GM19351 (cell line): ENCODE data around the gene PRPF19.

ENCODE experiments used
- ATAC-seq: cut with Tn5 transposase; IDR thresholded peaks from one replicate; pipeline ENCODE4 v1.9.1; 2021; ENCODE audit warnings: mild to moderate bottlenecking, moderate library complexity; ENCODE audit not compliant: unreplicated experiment

The PRPF19 gene

DNA sequence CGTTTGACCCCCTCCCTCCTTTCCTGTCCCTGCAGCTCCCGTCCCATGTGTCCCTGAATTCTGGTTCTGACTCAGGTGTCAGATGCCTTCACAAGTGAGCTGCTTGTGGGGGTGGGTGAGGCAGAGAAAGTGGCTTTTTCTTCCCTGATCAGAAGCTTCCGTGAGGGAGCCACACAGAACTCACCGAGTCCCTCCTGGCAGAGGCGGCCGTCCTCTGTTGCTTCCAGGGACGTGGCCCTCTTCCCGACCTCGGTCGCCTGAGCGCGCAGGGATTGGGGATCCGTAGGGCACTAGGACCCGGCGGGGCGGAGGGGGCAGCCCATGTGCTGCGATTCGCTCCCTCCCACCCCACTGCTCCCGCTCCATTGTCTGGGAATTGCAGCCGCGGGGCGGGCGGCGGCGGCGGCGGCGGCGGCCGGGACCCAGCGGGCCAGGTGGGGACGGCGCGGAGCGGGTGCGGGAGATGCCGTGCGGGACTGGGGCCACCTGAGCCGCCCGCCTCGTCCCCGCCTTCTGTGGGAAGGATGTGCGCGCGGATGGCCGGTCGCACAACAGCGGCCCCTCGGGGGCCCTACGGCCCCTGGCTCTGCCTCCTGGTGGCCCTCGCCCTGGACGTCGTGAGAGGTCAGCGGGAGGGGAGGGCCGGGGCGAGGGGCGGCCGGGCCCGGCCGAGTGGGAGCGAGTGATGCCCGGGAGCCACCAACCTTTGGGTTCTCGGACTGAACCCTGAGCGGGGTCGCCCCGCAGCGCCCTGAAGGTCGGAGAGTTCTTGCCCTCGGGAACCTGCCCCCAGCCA is 17.9 kb upstream of the PRPF19 start, which contains the start of gene TMEM132A:
Gene TMEM132A, plus strand, starts transcription at position 351 of the 796 bp plus-strand sequence. Its CDS starts 174 bp downstream, at position 525.
- ATAC-seq, result no peak

DNA sequence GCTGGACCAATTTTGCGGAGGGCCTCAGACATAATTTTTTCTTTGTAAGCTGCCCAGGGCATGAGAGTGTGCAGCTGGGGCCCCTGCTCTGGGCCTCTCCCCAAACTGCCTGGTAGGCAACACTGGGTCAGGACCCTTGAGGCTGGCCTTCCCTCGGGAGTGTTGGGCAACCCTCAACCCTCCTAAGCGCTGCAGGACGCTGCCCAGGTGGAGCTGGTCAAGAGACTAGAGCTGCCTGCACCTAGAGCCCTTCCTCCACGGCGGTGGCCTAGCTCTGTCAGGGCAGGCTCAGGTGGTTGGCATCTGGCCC is 17.4 kb upstream of the PRPF19 start:
- ATAC-seq, result no peak

DNA sequence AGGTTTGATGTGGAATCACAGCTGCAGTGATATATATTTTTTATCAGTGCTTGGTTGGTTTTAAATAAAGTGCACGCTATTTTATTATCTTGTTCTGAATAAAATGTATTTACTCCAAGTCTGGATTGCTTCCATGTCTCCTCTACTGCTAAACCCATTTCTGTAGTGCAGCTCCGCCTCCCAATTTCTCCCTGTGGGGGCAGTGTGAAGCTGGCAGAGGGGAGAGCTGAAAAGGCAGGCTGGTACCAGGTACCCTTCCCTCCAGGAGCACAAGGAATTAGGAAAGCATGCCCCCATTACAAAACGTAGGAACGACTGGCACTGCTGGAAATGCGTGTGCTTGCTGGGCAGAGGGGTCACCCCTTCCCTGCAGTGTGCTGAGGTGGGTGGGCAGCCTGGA is 16.9 kb upstream of the PRPF19 start:
- ATAC-seq, result no peak

DNA sequence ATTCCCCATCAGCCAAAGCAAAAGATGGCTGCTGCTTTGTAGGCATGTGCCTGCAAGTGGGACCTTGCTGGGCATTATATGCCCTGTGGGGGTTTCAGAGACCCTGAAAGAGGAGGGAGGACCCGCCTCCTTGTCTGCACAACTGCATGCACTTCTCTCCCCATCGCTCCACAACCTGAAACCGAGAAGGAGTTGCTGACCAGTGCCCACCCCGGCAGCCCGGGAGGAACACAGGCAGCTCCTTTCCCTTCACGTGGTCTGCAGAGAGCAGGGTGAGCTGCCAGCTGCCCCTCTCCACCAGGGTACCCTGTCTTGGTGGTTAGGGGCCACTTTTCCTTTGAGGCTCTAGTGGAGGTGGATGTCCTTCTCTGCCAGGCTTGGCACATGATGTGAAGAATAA is 16.5 kb upstream of the PRPF19 start:
- ATAC-seq, result no peak

DNA sequence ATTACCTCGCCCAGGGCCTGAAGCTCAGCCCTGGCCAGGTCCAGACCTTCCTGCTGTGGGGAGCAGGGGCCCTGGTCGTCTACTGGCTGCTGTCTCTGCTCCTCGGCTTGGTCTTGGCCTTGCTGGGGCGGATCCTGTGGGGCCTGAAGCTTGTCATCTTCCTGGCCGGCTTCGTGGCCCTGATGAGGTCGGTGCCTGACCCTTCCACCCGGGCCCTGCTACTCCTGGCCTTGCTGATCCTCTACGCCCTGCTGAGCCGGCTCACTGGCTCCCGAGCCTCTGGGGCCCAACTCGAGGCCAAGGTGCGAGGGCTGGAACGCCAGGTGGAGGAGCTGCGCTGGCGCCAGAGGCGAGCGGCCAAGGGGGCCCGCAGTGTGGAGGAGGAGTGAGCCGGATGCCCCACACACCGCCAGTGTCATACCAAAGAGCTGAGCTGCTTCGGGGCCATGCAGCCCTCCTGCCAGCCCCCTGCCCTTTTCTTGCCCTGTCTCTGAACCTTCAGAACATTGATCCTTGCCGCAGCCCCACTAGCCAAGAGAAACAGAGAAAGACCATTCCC is 15.5 kb upstream of the PRPF19 start:
- no peak for ATAC-seq

DNA sequence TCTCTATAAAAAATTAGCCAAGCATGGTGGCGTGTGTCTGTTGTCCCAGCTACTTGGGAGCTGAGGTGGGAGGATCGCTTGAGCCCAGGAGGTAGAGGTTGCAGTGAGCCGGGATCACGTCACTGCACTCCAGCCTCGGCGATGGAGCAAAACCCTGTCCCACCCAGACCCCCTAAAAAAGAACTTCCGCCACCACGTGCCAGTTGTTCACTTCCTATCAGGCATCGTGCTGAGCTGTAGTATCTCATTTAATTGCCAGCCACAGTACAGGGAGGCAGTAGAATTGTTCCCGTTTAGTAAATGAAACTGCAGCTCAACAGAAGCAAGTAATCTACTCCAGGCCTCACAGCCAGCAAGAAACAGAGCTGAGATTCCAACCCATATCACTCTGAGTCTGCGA is 14.9 kb upstream of the PRPF19 start:
- ATAC-seq, result no peak

DNA sequence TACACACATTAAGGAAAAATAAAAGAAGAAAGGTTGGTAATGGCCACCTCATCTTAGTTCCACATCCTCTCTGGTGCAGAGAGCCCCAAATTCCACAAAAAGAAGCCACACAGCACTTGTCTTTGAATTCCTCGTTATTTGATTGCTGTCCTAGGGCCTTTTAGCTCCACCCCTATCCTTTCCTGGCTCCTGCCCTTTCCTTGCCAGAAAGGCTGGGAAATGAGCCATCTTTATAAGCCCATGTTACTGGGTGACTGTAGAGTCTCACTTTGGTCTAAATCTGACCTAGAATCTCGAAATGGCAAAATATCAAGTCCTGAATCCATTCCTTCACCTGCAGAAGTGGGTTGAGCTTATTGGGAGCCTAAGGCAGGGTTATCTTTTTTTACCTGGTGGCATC is 13.6 kb upstream of the PRPF19 start:
- no peak for ATAC-seq

DNA sequence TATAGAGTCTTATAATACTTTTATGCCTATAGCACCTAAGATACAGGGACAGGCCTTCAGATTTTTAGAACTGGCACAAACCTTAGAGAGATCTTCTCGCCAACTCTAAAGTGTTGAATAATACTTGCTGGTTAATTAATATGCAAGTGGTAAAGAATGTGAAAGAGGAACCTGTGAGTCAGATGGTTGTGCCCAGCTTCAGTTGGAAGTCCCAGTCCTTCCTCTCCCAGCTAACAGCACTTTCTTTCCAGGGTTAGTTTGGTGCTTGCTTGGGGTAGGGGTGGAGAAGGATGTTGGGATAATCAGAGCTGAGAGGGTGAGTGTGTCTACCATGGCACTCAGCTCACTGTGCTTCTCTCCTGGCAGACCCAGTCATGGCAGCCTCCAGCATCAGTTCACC is 12.9 kb upstream of the PRPF19 start:
- ATAC-seq, result no peak

DNA sequence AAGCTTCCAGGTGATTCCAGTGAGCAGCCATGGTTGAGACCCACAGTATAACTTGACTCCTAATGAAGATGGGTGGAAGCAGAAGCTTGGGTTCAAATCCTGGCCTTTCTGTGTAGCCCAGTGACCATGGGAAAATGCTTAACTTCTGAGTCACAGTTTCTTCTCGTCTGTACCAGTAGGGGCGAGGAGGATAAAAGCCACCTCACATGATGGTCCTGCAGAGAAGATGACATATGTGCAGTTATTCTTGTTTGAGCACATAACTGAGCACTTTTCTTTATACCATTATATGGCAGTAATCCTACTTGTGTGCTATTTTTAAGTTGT is 12.5 kb upstream of the PRPF19 start:
- no peak for ATAC-seq

DNA sequence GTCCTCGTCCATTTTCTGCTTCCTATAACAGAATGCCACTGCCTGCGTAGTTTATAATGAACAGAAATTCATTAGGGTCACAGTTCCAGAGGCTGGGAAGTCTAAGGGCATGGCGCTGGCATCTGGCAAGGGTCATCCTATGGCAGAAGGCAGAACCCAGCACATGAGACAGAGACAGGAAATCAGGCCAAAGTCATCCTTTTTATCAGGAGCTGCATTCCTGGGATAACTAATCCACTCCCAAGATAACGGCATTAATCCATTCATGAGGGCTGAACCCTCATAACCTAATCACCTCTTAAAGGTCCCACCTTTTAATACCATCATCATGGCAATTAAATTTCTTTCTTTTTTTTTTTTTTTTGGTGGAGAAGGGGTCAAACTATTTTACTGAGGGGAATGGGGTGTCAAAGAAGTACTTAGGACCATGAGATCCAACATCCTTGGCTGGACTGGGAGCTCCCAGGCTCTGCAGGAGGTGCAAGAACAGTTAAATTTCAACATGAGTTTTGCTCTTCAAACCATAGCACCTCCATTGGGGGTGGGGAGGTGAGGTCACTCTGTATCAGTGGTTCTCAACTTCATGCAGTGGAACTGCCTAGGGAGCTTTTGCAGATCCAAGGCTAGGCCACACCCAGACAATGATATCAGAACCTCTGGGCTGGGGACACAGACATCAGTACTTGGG is 12.0 kb upstream of the PRPF19 start:
- ATAC-seq, result no peak

DNA sequence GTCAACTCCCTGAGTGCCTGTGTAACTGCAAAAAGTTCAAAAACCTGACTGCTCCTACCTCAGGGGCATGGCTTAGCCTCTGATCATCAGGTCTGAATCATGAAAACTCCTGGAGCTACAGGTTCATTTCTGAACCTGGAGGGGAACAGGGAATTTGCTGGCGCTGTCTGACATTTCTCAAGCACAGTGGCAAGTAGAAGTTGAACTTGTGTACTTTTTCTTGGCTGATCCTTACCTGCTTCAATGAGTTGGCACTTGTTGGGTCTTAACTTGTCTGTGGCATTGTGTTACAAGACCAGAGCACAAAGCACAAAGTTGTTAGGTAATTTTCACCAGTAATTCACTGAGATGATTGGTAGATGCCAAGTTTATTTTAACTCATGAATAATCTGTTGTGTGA is 10.9 kb upstream of the PRPF19 start:
- no peak for ATAC-seq

DNA sequence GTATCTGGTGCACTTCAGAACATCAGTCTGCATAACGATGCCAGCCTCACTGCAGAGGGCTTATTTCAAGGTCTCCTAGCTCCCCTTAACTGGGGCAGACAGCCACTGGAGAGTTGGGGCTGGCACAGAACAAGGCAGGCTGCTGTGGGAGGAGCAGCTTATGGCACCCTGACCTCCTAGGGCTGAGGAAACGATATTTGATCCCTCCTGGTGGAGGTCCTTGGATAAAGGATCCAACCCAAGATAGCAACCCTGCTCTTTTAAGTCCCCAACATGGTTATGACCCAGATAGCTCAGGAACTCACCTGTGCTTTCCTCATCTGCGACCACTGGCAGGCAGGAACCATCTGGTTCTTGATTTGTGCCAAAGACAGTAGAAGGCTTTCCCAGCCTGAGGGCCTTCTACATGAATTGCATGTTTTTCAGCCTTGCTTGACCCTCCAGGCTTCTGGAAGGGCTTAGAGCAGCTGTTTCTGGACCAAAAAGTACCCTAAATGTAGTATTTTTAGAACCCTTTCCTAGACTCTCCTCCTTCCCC is 10.4 kb upstream of the PRPF19 start:
- no peak for ATAC-seq

DNA sequence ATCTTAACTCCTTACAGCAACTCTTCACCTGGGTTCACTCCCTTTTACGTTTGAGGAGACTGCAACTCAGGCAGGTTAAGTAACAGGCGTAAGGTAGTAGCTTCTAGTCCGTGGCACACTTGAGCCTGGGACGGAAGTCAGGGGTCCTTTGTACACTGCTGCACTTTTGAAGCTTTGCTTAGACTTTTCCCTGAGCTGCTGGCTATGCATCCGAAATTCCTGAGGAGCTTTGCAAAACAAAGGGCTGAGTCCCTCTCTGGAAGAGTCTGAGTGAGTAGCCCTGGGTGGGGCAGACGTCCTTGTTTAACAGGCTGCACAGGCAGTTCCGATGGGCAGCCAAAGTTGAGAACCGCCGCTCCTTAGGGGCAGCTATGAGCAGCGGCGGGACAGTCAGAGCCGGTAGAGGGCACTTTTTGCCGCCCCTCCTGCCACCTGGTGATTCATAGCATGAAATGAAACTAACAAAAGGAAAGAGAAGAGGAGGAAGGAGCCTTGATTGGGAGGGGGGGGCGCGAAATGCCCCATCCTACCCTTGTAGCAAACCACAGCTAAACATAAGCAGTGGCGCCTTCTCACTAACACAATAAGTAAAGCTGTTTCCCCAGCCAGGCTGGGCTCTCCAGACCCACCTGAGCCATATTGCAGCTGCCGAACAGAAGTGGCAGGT is 9.0 kb upstream of the PRPF19 start:
- peak; percentile 44 for ATAC-seq

DNA sequence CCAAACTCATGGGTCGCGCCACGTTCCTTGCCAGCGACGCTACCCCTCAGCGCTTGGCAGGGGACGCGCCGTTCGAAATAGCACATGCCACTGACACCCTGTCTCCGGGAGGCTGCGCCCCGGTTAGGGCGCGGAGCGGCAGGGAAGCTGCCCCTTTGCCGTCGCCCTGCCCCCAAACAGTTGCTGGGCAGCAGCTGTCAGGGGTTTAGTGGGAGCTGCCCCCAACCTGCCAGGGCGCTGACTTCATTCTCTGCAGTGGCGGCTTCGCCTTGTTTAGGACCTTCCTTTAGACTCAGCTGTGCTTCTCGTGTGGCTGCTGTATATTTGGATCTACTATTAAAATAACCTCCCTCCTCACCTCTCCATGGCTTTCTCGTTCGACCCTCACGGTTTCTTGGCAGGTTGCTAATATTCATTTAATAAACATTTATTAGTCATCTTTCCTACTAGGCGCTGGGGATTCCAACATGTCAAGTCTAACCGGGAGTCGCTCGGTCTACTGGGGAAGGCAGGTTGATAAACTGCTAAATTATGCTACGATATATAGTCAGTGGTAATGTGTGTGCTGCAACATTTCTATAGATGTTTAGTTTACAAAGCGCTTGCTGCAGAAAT is 8.4 kb upstream of the PRPF19 start:
- peak; percentile 7 for ATAC-seq

DNA sequence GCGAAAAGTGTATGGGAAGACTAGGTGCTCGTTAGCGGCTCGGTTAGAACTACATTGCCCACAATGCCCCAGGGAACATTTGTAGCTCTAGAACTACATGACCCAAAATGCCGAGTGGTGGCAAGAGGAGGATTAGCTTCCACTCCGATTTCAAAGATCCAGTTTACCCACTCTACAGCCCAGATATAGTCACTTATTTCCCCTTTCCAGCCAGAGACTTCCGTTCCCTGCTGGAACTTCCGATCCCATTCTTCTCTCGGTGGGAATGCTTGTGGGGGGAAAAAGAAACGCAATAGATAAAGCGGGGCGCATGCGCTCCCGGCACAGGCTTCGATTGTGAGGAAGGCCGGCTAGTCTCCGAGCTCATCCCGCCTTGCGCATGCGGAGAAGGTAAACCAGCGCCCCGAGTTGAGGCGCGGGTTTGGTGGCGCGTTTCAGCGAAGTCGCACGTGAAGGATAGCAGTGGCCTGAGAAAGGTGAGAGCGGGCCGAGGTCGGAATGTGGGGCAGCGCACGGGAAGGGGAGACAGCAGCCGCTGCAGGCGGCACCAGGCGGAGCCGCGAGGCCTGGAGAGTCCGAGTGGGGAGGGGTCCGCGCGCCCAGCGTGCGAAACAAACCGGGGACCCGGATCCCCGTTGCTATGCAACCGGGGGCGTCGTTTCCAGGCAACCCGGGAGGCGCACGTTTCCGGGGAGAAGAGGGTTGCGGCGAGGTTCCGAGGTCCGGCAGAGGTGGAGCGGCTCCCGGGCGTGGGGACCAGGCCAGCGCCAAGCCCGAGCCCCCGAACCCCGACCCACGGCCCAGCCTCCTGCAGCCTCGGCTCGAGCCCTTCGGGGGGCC is 7.6 kb upstream of the PRPF19 start, which contains the start of gene TMEM109:
Gene TMEM109, plus strand, starts transcription at position 366 of the 840 bp plus-strand sequence. CDS start 5,536 bp downstream, outside the sequence.
- ATAC-seq, result peak; percentile 41

DNA sequence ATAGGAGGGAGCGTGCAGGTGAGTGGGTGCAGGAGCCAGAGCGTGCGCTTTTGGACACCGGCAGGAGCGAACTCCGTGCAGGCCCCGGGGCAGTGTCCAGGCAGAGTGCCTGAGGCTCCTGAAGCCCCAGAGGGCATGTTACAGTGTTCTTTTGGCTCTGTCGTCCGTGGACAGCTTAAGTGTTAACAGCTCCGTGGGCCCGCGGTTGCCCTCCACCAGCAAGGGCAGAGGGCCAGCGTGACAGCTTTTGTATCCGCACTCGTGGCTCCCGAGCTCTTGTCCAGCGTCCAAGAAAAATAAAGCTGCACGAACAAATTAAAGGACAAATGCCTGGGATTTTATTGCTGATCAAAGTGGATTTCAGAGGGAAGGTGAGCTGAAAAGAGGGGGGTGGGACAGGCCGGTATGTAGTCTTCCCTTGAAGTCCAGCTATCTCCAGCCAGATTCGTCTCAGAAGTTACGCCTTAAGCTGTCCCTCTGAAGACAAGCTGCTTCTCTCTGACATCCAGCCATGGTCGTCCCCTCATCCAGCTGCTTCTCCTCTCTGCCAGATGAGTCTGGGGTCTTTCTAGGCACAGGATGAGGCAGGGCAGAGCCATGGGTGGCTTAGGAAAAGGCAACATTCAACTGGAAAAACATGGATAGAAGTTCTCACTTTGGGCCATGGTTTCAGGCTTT is 6.6 kb upstream of the PRPF19 start:
- ATAC-seq, result no peak

DNA sequence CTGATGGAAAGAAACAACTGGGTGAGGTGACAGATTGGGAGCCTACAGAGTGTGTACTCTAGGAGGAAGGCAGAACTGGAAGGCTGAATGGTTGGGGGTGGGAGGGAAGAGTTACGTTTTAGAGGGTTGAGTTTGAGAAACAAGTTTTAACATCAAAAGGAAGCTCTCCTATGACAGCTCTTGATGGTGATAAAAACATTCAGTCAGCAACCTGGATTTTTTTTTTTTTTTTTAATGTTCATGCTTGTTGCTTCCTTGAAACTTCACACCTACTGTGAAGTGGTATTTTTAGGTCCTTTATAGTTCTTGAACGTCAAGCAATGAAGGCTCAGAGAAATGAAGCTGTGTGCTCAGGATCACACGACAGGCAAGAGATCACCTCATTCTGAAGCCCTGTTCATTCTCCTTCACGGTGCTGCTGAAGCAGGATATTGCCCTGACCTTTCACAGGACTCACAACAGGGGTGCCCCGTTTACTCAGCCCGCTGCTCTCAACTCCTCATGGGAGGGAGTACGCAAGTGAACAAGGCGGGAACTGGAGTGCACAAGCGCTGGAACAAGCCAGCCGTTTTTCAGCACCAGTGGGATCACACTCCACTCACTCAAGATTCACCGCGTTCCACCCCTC is 6.0 kb upstream of the PRPF19 start:
- ATAC-seq, result no peak

DNA sequence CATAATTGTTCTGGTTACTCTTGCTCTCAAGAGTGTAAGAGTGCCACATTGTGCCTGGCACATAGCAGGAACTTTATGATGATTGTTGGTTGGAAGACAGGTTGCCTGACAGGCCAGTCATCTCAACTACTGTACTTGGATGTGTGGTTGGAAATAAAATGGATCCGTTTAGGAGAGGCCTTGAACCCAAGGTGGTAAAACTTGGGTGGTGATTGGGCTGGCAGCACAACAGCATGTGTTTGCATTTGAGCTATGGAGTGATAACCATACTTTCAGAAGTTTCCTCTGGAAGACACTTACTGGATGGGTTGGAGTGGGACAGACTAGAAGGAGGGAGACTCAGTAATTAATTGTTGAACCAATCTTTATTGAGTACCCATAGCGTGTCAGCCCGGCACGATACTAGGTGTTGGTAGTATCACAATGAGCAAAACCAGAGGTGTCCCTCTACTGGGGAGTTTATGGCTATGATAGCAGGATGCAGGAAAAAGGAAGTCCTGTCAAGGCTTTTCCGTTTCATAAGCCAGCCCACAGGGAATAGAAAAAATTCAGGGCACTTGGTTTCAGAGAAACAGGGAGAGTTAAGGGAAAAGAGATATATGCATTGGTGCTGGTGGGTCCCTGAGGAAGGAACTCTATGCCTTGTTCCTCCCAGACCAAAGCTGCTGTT is 4.5 kb upstream of the PRPF19 start:
- ATAC-seq, result no peak

DNA sequence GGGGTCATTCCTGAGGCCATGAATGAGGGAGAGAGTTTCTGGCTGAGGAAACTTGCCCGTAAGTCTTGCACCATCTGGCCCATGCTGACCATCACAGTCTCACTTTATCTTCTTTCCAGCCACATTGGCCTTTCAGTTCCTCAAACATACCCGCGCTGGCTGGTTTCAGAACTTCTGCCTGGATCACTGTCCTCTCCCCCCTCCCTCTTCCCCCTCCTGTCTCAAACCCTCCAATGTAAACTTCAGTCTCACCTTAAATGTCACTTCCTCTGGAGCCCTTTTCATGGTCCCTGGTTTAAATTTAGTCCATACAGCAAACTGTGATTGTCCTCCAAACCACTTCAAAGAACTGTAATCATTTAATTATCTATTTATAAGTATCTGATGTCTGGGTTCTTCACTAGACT is 3.9 kb upstream of the PRPF19 start:
- ATAC-seq, result peak; percentile 36
